GM21515 (cell line): ENCODE data around the gene BORCS8.
"Not testable (repeated sequence)": the region's sequence is repeated elsewhere in the genome, so short reads cannot be mapped to it uniquely, and the experiment has no call there.

Experiments used
- ATAC-seq: cut with Tn5 transposase; IDR thresholded peaks from one replicate; pipeline ENCODE4 v1.9.1; 2021; ENCODE audit not compliant: unreplicated experiment

The BORCS8 gene

DNA sequence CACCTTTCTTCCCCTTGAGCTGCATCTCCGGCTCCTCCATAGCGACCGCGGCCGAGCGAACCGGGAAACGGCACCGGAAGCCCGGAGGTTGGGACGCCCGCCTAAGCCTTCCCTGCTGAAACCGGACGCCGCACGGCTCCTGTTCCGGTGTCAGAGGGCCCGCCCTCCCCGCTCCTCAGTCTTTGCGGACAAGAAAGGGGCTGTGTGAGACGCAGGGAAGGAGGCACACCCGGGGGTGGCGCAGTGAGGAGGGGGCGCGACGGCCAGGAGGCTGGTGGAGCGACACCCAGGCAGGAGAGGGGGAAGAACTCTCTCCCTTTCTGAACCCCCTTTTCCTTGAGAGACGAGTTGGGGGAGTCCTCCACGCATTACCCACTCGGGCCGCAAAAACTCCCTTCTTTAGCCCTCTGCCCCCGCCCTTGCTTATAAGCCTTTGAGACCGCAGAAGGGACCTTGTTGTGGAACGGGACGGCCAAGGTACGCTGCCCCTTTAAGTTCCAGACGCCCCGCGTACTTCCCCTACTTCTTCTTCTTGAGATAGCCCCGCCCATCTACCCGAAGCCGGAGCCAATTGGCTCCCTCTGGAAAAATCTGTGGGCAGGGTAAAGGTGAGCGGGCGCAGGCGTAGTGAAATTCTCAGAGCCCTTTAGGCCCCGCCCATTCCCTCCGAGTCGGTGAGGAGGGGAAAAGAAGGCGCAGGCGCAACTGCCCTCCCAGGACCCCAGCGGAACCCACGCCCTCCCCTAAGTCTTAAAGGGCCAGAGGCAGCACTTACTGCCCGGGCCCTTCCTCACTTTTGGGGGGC lies at the start of gene BORCS8, which contains the start of gene RFXANK:
Gene BORCS8, minus strand, starts transcription at position 75 of the 805 bp plus-strand sequence. Its CDS starts 35 bp downstream, at position 40.
Gene RFXANK, plus strand, starts transcription at position 181 of the 805 bp plus-strand sequence. CDS start 1,689 bp downstream, outside the sequence.
- peak; percentile 72 for ATAC-seq

DNA sequence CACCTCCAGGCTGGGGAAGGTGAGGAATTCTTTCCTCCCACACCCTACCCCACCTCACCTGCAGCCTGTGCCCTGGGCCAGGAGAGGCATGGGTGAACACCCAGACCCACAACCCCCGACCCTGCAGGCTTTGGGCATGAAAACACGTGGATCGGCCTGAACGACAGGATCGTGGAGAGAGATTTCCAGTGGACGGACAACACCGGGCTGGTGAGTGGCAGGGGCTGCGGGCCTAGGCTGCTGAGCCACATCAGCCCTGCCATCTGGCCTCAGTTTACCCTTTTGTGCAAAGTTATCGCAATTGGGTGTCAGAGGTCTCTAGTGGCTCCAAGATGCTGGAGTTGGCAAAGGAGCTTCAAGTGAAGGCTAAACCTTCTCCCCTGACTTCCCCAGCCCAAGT lies 48.5 kb upstream of the BORCS8 start:
- ATAC-seq, result no peak

DNA sequence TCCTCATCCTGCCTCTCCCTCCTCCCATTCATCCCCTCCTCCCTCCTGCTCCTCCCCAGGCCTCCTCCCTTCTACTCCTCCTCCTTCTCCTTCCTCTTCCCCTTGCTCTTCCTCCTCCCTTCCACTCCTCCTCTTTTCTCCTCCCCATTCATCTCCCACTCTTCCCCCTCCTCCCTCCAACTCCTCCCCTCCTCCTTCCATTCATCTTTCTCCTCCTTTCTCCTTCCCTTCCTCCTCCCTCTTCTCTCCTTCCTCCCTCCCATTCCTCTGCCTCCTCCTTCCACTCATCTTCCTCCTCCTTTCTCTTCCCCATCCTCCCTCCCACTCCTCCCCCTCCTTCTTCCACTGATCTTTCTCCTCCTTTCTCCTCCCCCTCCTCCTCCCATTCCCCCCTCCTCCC lies 47.7 kb upstream of the BORCS8 start:
- no peak for ATAC-seq

DNA sequence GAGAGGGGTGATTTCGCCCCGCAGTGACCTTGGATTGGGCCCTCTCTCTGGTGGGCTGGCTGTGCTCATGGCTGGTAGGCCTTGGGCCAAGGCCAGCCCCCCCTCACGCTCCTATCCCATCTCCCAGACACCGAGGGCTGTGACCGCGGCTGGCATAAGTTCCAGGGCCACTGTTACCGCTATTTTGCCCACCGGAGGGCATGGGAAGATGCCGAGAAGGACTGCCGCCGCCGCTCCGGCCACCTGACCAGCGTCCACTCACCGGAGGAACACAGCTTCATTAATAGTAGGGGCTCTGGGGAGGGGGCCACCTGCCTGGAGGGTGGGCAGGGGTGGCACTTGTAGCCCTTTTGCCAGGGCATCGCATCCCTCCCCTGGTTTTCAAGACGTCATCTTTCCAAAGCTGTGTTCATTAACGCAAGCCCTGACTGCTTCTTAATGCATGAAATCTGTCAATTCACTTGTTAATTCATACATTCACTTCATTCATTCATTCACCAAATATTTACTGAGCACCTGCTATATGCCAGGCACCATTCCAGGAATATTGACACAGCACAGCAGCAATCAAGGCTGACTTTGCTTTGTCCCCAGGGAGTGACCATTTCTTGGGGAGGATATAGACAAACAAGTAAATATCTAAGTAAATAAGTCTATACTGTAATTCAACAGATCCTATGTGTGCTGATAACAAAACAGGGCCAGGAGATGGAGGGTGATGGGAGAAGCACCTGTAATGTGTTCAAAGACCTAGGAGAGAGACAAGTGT lies 46.4 kb upstream of the BORCS8 start:
- ATAC-seq, result no peak

DNA sequence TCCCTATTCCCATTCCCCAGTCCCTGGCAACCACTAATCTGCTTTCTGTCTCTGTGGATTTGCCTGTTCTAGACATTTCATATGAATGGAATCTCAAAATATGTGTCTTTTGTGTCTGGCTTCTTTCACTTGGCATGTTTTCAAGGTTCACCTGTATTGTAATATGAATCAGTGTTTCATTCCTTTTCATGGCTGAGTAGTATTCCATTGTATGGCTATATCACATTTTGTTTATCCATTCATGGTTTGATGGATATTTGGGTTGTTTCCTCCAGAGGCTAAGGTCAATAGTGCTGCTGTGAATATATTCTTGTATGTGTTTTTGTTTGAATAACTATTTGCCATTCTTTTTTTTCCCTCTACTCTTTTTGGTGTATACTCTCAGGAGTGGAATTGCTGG lies 44.2 kb upstream of the BORCS8 start:
- ATAC-seq, result no peak

DNA sequence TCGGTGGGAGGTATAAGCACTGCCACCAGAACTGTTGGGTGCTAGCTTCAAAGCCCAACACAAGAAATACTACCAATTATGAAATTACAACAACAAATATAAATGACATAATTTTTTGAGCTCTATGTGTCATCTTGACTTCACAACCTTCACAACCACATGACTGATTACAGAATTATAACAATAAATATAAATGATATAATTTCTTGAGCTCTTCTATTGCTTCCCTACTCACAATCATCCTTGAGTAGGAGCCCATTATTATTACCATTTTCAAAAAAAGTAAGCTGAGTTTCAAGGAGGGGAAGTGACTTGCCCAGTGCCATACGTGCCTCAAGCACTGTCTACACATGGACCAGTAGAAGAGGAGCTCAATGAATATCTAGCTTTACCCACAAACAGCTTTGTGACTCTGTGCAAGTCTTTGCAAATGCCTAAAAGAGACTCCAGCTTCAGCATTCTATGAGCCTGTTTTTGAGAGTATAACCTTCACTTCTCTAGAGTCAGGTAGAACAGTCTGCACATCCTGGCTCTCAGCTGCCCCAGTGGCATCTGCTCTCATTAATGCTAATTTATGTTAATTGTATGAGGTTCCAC lies 42.4 kb upstream of the BORCS8 start:
- ATAC-seq, result no peak

DNA sequence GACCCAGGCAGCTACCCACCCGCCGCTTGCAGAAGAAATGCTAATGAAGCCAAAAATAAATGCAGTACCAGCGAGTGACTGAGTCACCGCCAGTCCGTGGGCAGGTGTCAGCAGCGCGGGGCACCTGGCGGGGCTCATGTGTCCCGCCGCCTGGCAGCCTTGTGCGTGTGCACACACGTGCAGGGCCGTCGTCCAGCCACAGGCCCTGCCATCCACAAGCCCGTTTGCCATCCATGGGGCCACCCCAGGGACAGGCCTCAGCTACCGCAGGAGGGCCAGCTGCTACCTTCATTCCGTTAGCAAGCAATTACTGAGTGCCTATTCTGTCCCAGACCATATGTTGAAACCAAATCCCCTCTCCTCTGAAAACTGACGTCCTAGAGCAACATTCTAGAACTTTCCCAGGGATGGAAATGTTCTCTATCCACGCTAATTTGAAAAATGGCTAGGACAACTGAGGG lies 40.3 kb upstream of the BORCS8 start:
- no peak for ATAC-seq

DNA sequence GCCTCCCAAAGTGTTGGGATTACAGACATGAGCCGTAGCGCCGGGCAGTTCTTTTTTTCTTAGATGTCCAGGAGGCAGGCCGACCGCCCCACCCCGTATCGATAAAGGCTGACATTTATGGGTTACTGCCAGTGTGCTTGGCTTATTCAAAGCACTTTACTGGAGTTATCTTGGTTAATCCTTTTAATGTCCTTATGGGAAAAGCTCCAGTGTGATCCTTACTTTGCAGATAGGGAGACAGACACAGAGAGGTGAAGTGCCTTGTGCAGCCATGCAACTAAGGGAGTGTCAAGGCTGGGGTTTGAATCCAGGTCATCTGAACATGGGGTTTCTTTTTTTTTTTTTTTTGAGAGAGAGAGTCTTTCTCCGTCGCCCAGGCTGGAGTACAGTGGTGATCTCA lies 39.0 kb upstream of the BORCS8 start:
- ATAC-seq, result no peak

DNA sequence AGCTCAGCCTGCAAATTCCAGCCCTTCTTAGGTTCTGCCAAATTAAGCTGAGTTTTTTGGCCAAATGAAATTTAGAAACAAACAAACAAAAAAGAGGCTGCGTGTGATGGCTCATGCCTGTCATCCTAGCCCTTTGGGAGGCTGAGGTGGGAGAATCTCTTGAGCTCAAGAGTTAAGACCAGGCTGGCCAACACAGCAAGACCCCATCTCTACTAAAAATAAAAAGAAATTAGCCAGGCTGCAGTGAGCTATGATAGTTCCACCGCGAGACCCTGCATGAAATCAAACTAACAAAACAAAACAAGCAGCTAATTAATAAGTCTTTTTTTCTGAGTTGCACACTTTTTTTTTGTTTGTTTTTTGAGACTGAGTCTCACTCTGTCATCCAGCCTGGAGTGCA lies 37.7 kb upstream of the BORCS8 start:
- ATAC-seq, result no peak

DNA sequence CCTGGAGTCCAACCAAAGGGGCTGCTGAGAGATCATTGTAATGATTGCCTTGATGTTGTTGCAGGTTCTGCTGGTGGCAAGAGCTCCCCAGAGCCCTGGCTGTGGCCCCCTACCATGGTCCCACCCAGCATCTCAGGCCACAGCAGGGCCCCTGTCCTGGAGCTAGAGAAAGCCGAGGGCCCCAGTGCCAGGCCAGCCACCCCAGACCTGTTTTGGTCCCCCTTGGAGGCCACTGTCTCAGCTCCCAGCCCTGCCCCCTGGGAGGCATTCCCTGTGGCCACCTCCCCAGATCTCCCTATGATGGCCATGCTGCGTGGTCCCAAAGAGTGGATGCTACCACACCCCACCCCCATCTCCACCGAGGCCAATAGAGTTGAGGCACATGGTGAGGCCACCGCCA lies 35.3 kb upstream of the BORCS8 start:
- ATAC-seq, result no peak

DNA sequence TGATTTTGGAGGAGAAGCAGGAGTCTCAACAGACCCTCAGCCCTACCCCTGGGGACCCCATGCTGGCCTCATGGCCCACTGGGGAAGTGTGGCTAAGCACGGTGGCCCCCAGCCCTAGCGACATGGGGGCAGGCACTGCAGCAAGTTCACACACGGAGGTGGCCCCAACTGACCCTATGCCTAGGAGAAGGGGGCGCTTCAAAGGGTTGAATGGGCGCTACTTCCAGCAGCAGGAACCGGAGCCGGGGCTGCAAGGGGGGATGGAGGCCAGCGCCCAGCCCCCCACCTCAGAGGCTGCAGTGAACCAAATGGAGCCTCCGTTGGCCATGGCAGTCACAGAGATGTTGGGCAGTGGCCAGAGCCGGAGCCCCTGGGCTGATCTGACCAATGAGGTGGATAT lies 34.7 kb upstream of the BORCS8 start:
- ATAC-seq, result no peak

DNA sequence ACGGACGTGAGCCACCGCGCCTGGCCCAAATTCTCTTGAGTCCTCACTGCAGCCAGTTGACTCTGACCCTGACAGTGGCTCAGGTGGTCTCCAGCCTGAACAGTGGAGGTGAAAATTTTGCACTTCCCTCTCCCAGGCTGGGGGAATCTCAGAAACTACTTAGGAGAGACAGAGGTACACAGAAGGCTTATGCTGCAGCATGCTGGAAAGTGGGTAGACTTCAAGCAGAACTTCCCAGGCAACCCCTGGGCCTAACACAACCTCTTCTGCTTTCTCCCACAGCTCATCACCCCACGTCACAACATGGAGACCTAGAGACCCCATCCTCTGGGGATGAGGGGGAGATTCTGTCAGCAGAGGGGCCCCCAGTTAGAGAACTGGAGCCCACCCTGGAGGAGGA lies 34.3 kb upstream of the BORCS8 start:
- no peak for ATAC-seq

DNA sequence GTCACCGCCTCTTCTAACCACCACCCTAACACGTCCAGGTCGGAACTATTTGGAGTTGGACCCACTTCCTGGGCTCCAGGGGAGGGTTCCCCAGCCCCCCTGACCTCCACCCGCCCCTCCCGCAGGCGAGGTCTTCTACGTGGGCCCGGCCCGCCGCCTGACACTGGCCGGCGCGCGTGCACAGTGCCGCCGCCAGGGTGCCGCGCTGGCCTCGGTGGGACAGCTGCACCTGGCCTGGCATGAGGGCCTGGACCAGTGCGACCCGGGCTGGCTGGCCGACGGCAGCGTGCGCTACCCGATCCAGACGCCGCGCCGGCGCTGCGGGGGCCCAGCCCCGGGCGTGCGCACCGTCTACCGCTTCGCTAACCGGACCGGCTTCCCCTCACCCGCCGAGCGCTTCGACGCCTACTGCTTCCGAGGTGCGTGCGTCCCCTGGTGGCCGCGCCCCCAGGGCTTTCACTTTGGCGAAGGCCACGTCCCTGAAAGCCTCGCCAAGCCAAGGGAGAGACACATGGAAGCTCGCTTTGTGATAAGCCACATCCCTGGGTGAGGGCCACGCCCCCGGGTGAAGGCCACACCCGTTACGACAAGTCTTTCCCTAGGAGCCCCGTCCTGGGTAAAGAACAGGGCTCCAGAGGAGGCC lies 33.0 kb upstream of the BORCS8 start:
- no peak for ATAC-seq

DNA sequence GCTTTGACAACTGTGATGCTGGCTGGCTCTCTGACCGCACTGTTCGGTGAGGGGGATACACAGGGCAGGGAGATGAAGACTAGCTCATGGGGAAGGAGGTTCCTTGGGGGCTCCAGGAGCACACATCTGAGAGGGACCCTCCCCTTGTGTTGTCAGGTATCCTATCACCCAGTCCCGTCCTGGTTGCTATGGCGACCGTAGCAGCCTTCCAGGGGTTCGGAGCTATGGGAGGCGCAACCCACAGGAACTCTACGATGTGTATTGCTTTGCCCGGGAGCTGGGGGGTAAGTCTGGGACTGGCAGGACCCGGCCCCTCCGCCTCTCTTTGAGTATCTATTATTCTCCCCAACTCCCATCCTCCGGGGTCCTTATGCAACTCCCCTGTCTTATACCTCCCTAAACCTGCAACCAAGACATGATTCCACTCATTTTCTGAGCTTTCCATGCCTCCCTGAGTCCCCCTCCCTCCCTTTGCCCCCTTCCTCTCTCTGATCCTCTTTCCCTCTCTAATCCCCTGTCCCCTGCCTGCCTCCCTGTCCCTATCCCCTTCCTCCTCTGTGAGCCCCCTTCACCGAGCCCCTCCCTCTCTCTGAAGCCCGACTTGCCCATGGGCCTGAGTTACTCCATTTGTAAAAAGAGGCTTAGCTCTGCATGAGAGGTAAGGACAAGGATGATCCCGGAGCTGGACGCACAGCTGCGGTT lies 32.3 kb upstream of the BORCS8 start:
- ATAC-seq, result no peak

DNA sequence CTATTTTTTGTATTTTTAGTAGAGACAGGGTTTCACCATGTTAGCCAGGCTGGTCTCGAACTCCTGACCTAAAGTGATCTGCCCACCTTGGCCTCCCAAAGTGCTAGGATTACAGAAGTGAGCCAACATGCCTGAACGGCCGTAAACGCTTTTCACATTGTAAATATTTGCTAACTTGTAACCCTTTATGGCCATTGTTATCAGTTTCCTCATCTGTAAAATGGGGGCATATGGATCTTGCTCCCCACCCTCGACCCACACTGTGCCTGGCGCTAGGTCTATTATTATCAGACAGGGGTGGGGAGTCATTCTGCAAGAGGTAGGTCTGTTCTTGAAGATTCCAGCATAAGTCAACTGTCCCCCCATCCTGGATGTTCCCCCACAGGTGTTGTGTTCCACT lies 31.7 kb upstream of the BORCS8 start:
- ATAC-seq, result no peak

DNA sequence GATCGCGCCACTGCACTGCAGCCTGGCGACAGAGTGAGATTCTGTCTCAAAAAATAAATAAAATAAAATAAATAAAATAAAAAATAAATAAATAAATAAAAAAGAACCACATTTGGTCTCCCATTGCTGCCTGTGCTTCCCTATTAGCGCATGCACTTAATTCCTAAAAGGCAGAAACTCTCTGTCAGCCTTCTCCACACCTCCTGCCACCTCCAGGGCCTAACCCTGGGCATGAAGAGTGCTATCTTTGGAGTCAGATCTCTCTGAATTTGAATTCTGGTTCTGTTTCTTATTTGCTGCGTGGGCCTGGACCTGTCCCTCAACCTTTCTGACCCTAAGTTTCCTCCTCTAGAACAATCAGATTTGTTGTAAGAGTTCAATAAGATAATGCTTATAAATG lies 31.1 kb upstream of the BORCS8 start:
- ATAC-seq, result no peak

DNA sequence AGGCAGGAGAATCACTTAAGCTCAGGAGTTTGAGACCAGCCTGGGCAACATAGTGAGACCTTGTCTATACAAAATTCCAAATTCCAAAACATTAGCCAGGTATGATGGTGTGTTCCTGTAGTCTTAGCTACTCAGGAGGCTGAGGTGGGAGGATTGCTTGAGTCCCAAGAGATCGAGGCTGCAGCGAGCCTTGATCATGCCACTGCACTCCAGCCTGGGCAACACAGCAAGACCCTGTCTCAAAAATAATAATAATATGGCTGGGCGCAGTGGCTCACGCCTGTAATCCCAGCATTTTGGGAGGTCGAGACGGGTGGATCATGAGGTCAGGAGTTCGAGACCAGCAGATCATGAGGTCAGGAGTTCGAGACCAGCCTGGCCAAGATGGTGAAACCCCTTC lies 29.0 kb upstream of the BORCS8 start:
- not testable (repeated sequence) for ATAC-seq

DNA sequence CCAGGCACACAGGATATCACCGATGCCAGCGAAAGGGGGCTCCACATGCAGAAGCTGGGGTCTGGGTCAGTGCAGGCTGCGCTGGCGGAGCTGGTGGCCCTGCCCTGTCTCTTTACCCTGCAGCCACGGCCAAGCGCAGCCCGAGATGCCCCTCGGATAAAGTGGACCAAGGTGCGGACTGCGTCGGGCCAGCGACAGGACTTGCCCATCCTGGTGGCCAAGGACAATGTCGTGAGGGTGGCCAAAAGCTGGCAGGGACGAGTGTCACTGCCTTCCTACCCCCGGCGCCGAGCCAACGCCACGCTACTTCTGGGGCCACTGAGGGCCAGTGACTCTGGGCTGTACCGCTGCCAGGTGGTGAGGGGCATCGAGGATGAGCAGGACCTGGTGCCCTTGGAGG lies 27.0 kb upstream of the BORCS8 start:
- no peak for ATAC-seq

DNA sequence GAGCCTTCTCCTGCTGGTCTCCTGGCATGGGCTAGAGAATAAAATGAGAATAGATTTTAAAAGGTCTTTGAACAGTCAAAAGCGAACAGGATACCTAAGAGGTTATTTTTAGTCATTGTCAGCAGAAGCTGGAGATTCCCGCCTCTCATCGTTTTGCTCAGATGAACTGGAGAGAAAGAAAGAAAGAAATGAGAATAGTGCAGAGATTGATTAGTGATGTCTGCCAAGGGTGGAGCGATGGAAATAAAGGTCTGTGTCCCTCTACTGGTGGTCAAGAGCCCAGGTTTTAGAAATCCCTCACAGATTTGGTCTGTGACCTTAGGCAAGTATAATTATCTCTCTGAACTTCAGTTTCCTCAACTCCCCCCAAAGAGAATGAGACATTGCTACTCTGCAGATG lies 25.1 kb upstream of the BORCS8 start:
- no peak for ATAC-seq

DNA sequence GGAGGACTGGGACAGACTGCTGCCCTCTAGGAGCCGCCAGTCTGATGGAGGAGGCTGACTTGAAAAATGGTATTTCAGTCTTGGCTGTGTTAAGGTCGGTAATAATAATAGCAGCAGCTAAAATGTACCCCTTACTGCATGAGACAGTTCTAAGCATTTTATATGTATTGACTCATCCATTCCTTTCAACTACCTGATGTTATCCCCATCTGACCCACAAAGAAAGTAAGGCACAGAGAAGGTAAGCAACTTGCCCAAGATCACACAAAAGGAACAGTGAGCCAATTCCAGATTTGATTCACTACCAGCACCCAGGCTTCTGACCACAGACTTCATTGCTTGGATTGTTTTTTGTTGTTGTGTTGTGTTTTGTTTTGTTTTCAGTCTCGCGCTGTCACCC lies 23.8 kb upstream of the BORCS8 start:
- ATAC-seq, result no peak

DNA sequence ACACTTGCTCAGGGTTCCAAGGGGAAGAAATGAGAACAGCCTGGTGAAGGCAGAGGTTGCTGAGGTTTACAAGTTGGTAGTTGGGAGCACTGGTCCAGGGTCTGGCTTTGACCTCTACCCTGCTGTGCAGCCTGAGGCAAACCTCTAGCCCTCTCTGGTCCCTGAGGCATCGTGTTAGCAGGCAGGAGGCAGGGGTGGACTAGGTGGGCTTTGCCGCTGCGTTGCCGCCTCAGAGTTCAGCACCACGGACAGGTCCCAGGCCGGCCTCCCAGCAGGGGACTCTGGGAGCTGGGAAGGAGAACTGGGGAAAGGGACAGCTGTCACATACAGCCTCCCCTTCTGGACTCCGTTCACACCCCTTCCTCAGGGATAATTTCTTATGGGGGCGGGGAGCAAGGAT lies 22.9 kb upstream of the BORCS8 start:
- ATAC-seq, result no peak
